ENCODE measurements around the gene BTRC. TPM values are rescaled to one million over a fixed set of nuclear protein-coding genes. Genes with fewer than 3 reads are reported as not detected.

The BTRC gene
- total RNA-seq (2014; rRNA removed) = 4.4 and 5.7 TPM in 2 replicates
- percentile 72 among the genes with signal in this experiment for Bru-seq, nascent RNA
- BruChase-seq, experiment 1, labeled RNA remaining after a 6-hour chase = percentile 66 among the genes with signal in this experiment
- BruChase-seq, experiment 2, labeled RNA remaining after a 2-hour chase = percentile 73 among the genes with signal in this experiment
- long read RNA-seq, full-length matches to known transcripts = 15 of 31 reads
- long read RNA-seq, partial matches to known transcripts = 9 of 31 reads
- long read RNA-seq, other reads (novel, unspliced or antisense) = 7 of 31 reads

GRCh38 chr10:101353692-101354327 is at the start of gene BTRC:
Gene BTRC, plus strand, starts transcription at chr10:101354165. Its CDS starts 16 bp downstream, at chr10:101354181.
- H3K79me2 ChIP-seq (ENCODE audit: low read length) = peaks cover 37% of the 10 kb centered on the region
- peak within 1 kb of the TSS; percentile 80 for H3K9ac ChIP-seq (ENCODE audit: low read length)
- no peaks in the 10 kb centered on the region for H4K20me1 ChIP-seq (ENCODE audit: low read length)
- peak within 1 kb of the TSS; percentile 87 for H2AFZ ChIP-seq (ENCODE audit: low read length)
- H3F3A ChIP-seq (ENCODE audit: low read length, unreplicated experiment) = no peaks in the 10 kb centered on the region
- peak; percentile 98 for DNase-seq
- H3K9me2 ChIP-seq (replicated peaks; ENCODE audit: low read length) = no peaks in the 10 kb centered on the region
- H3K4me3 ChIP-seq (ENCODE audit: low read length) = peak within 1 kb of the TSS; percentile 91
- ATAC-seq = peak; percentile 96
- H3K36me3 ChIP-seq (ENCODE audit: low read depth, low read length) = no peaks in the 10 kb centered on the region
- 0 out of 2 replicates have a peak within 1 kb of the TSS, but pooled peaks have one; percentile 28 for H3K27ac ChIP-seq (ENCODE audit: low read length)
- H3K27me3 ChIP-seq (ENCODE audit: low read length) = no peaks in the 10 kb centered on the region
- POLR2A ChIA-PET (ENCODE audit: unreplicated experiment) = no interaction called here
- intact Hi-C loops (cut with micrococcal nuclease) = loop anchor here (5.0 kb wide), 1 partner anchor 83 kb away; no protein-coding TSS in a partner anchor
- TF ChIP-seq EZH2phosphoT487 (IDR thresholded peaks at IDR 0.05; ENCODE audit: borderline replicate concordance, low read length) = no peak
- no peak for TF ChIP-seq EZH2 (IDR thresholded peaks at IDR 0.05; ENCODE audit: low read length, unreplicated experiment)
- no peak for TF ChIP-seq CTCF (conservative IDR thresholded peaks at IDR 0.05; ENCODE audit: low read depth, low read length)
- peaks cover 17% of the 10 kb centered on the region for H3K4me1 ChIP-seq (ENCODE audit: insufficient read depth, low read length)
- peak within 1 kb of the TSS; percentile 80 for H3K4me2 ChIP-seq (ENCODE audit: low read length)
- CTCF ChIA-PET = interaction anchor here (0.6 kb wide), 1 partner anchor 77 kb away, joined by 3 read pairs; no protein-coding TSS in a partner anchor
- no peaks in the 10 kb centered on the region for H3K9me3 ChIP-seq (ENCODE audit: low read length)
- BruUV-seq (replicated peaks) = no TSS peak

- intact Hi-C loops (cut with micrococcal nuclease) = loop anchor here (10.0 kb wide), 1 partner anchor 260 kb away; no protein-coding TSS in a partner anchor
- no peak for TF ChIP-seq EZH2phosphoT487 (IDR thresholded peaks at IDR 0.05; ENCODE audit: borderline replicate concordance, low read length)
- no peak for TF ChIP-seq CTCF (conservative IDR thresholded peaks at IDR 0.05; ENCODE audit: low read depth, low read length)
- no peak for TF ChIP-seq EZH2 (IDR thresholded peaks at IDR 0.05; ENCODE audit: low read length, unreplicated experiment)
- ChIA-PET POLR2A (ENCODE audit: unreplicated experiment) (no interaction called here), CTCF (no interaction called here)
- H3K9me2 ChIP-seq (replicated peaks; ENCODE audit: low read length) = no peaks in the 10 kb centered on the region
- no peak overlapping the region for H3K4me2 ChIP-seq (ENCODE audit: low read length)
- no peaks in the 10 kb centered on the region for H3K4me1 ChIP-seq (ENCODE audit: insufficient read depth, low read length)
- ATAC-seq = no peak
- no peak overlapping the region for H3K9ac ChIP-seq (ENCODE audit: low read length)
- H4K20me1 ChIP-seq (ENCODE audit: low read length) = no peaks in the 10 kb centered on the region
- BruUV-seq (replicated peaks) = no TSS peak
- no peaks in the 10 kb centered on the region for H3K9me3 ChIP-seq (ENCODE audit: low read length)
- no peaks in the 10 kb centered on the region for H3K36me3 ChIP-seq (ENCODE audit: low read depth, low read length)
- H3K79me2 ChIP-seq (ENCODE audit: low read length) = no peaks in the 10 kb centered on the region
- H3F3A ChIP-seq (ENCODE audit: low read length, unreplicated experiment) = no peaks in the 10 kb centered on the region
- no peak for DNase-seq
- H3K4me3 ChIP-seq (ENCODE audit: low read length) = no peak overlapping the region
- H3K27me3 ChIP-seq (ENCODE audit: low read length) = no peaks in the 10 kb centered on the region
- H3K27ac ChIP-seq (ENCODE audit: low read length) = no peak overlapping the region
- no peak overlapping the region for H2AFZ ChIP-seq (ENCODE audit: low read length)
These were observed 49.6 kb upstream of the BTRC start for GRCh38 chr10:101304316-101304715.

Data from PC-3 (cell line).